Measurements from ENCODE around the gene LRCOL1. TPM values are rescaled to one million over a fixed set of nuclear protein-coding genes. Genes with fewer than 3 reads are reported as not detected.

LRCOL1 gene
- total RNA-seq, 1 experiment from 2014 or later = not detected

- DNase-seq (ENCODE audit: extremely low read depth, low read depth) = no peak
Measured at GRCh38 chr12:132554845-132555630, 55.3 kb downstream of the LRCOL1 start.

Small RNAs within 50 kb of the gene (small RNA-seq; reads per million reads assigned to genes)
- 0 to 0.18 reads per million in 2 experiments for gene MIR6763

Other genes with a start within 250 kb of the LRCOL1 start
- gene FBRSL1, start 120.4 kb downstream of the LRCOL1 start, total RNA-seq (2014; rRNA removed; shearing (Covaris generic)) = 18.2 and 26.6 TPM in 2 replicates
- gene P2RX2, start 8.2 kb upstream of the LRCOL1 start, total RNA-seq (2014; rRNA removed; shearing (Covaris generic)) = not detected in 2 replicates
- gene POLE, start 76.8 kb upstream of the LRCOL1 start, total RNA-seq (2014; rRNA removed; shearing (Covaris generic)) = 23.6 and 25.6 TPM in 2 replicates
- gene PXMP2, start 77.0 kb upstream of the LRCOL1 start, total RNA-seq (2014; rRNA removed; shearing (Covaris generic)) = 22.5 and 27.3 TPM in 2 replicates
- gene PGAM5, start 100.3 kb upstream of the LRCOL1 start, total RNA-seq (2014; rRNA removed; shearing (Covaris generic)) = 72.9 and 91.2 TPM in 2 replicates
- gene ANKLE2, start 151.2 kb upstream of the LRCOL1 start, total RNA-seq (2014; rRNA removed; shearing (Covaris generic)) = 39.1 and 39.4 TPM in 2 replicates
- 45.3 and 47.5 TPM in 2 replicates for gene GOLGA3, start 218.3 kb upstream of the LRCOL1 start, total RNA-seq (2014; rRNA removed; shearing (Covaris generic))

Data from NCI-H460 (cell line).